GM23338 (cell line): ENCODE results near the gene ITIH4. TPM values are rescaled to one million over a fixed set of nuclear protein-coding genes. Genes with fewer than 3 reads are reported as not detected.

ENCODE experiments used
- ATAC-seq: fragments of 200-7000 bp; cut with Tn5 transposase; 3 replicates; pipeline ENCODE4 v1.9.1; 2020
- DNase-seq: peaks from one replicate; pipeline ENCODE4 v3.0.0-alpha.2; 2015; ENCODE audit warnings: low spot score
- H2AFZ ChIP-seq: fragments of 200-600 bp; sonication (generic); 2 replicates; pipeline ENCODE4 v1.8.0; 2016; ENCODE audit warnings: antibody characterized with exemption, mild to moderate bottlenecking, moderate library complexity
- H3F3A ChIP-seq: fragments of 200-600 bp; sonication (generic); replicated peaks from 2 replicates; pipeline ENCODE4 v1.8.0; 2017; ENCODE audit warnings: antibody characterized with exemption, mixed run types, low read depth
- H3K27ac ChIP-seq: fragments of 200-600 bp; sonication (generic); 2 replicates; pipeline ENCODE4 v1.6.1; 2016; ENCODE audit warnings: low read depth
- H3K27me3 ChIP-seq: fragments of 200-600 bp; sonication (generic); 2 replicates; pipeline ENCODE4 v1.8.0; 2016; ENCODE audit warnings: mild to moderate bottlenecking, mixed run types, moderate library complexity; ENCODE audit not compliant: insufficient read depth
- H3K36me3 ChIP-seq: fragments of 200-600 bp; sonication (generic); 2 replicates; pipeline ENCODE4 v1.8.0; 2016; ENCODE audit warnings: mild to moderate bottlenecking; ENCODE audit not compliant: insufficient read depth
- H3K4me1 ChIP-seq: fragments of 200-600 bp; sonication (generic); 2 replicates; pipeline ENCODE4 v1.8.0; 2016; ENCODE audit warnings: mild to moderate bottlenecking, moderate library complexity; ENCODE audit not compliant: insufficient read depth
- H3K4me2 ChIP-seq: fragments of 200-600 bp; sonication (generic); 2 replicates; pipeline ENCODE4 v1.7.1; 2017; ENCODE audit warnings: mixed run types
- H3K4me3 ChIP-seq: fragments of 200-600 bp; sonication (generic); 2 replicates; pipeline ENCODE4 v1.6.1; 2016; ENCODE audit warnings: mixed run types
- H3K79me2 ChIP-seq: fragments of 200-600 bp; sonication (generic); replicated peaks from 2 replicates; pipeline ENCODE4 v1.8.0; 2017; ENCODE audit warnings: mild to moderate bottlenecking; ENCODE audit not compliant: insufficient read depth
- H3K9me2 ChIP-seq: fragments of 200-600 bp; sonication (generic); 2 replicates; pipeline ENCODE4 v1.8.0; 2017; ENCODE audit not compliant: insufficient read depth
- H4K20me1 ChIP-seq: fragments of 200-600 bp; sonication (generic); replicated peaks from 2 replicates; pipeline ENCODE4 v1.8.0; 2017; ENCODE audit warnings: mild to moderate bottlenecking; ENCODE audit not compliant: insufficient read depth
- H3K27ac Mint-ChIP-seq: 2 replicates; pipeline ENCODE4 v1.8.0; 2020; ENCODE audit warnings: inconsistent platforms, mild to moderate bottlenecking, moderate library complexity, mixed read lengths
- H3K27me3 Mint-ChIP-seq: 3 replicates; pipeline ENCODE4 v1.8.0; 2022; ENCODE audit warnings: low read depth, mild to moderate bottlenecking, moderate library complexity, mixed read lengths, inconsistent platforms; ENCODE audit not compliant: insufficient read depth, poor library complexity
- H3K36me3 Mint-ChIP-seq: 3 replicates; pipeline ENCODE4 v1.8.0; 2021; ENCODE audit warnings: low read depth, mild to moderate bottlenecking, inconsistent platforms, moderate library complexity, mixed read lengths
- H3K4me1 Mint-ChIP-seq: 3 replicates; pipeline ENCODE4 v1.8.0; 2020; ENCODE audit warnings: mild to moderate bottlenecking, inconsistent platforms, mixed read lengths
- H3K4me3 Mint-ChIP-seq: 3 replicates; pipeline ENCODE4 v1.8.0; 2021; ENCODE audit warnings: moderate library complexity, mild to moderate bottlenecking, inconsistent platforms, mixed read lengths
- H3K9me3 Mint-ChIP-seq: 3 replicates; pipeline ENCODE4 v1.8.0; 2020; ENCODE audit warnings: moderate library complexity, mild to moderate bottlenecking, inconsistent platforms, mixed read lengths
- CREB1 ChIP-seq: fragments of 250-450 bp; sonication (Bioruptor Pico); IDR thresholded peaks from 2 replicates; pipeline ENCODE4 v1.5.0; 2020; ENCODE audit warnings: low read depth, mild to moderate bottlenecking, moderate library complexity
- CTCF ChIP-seq, 2 experiments: fragments of 200-600 bp in 1 of 2; sonication (generic) in 1 of 2; conservative IDR thresholded peaks; 2 replicates each; pipeline versions ENCODE4 v1.5.1 to v1.6.1; 2016 to 2017; ENCODE audit warnings: antibody characterized with exemption in 2 of 2, low read depth in 2 of 2, mild to moderate bottlenecking in 2 of 2, moderate library complexity in 1 of 2
- ETS1 ChIP-seq: IDR thresholded peaks from 2 replicates; pipeline ENCODE4 v1.6.1; 2016; ENCODE audit warnings: antibody characterized with exemption
- EZH2 ChIP-seq: fragments of 200-600 bp; sonication (generic); IDR thresholded peaks from one replicate; pipeline ENCODE4 v1.8.0; 2017; ENCODE audit warnings: antibody characterized with exemption, mild to moderate bottlenecking, low read depth; ENCODE audit not compliant: unreplicated experiment
- EZH2phosphoT487 ChIP-seq: fragments of 200-600 bp; sonication (generic); IDR thresholded peaks from one replicate; pipeline ENCODE4 v1.8.1; 2018; ENCODE audit warnings: antibody characterized with exemption; ENCODE audit not compliant: unreplicated experiment
- JUNB ChIP-seq: IDR thresholded peaks from one replicate; pipeline ENCODE4 v1.6.1; 2016; ENCODE audit warnings: antibody characterized with exemption; ENCODE audit not compliant: unreplicated experiment
- NANOG ChIP-seq: IDR thresholded peaks from 2 replicates; pipeline ENCODE4 v1.6.1; 2016; ENCODE audit warnings: antibody characterized with exemption, borderline replicate concordance
- POLR2AphosphoS5 ChIP-seq: IDR thresholded peaks from 2 replicates; pipeline ENCODE4 v1.6.1; 2016; ENCODE audit warnings: antibody characterized with exemption, low read depth
- REST ChIP-seq: IDR thresholded peaks from one replicate; pipeline ENCODE4 v1.6.1; 2018; ENCODE audit warnings: antibody characterized with exemption; ENCODE audit not compliant: unreplicated experiment
- STAT1 ChIP-seq: IDR thresholded peaks from one replicate; pipeline ENCODE4 v1.6.1; 2016; ENCODE audit warnings: antibody characterized with exemption; ENCODE audit not compliant: unreplicated experiment
- ZNF114 ChIP-seq: fragments of 250-450 bp; sonication (Bioruptor Pico); IDR thresholded peaks from 2 replicates; pipeline ENCODE4 v1.5.0; 2020; ENCODE audit warnings: mild to moderate bottlenecking, moderate library complexity
- ZNF331 ChIP-seq: fragments of 250-450 bp; sonication (Bioruptor Pico); IDR thresholded peaks from 2 replicates; pipeline ENCODE4 v1.5.0; 2020; ENCODE audit warnings: low read depth, mild to moderate bottlenecking, moderate library complexity
- ZNF462 ChIP-seq: fragments of 250-450 bp; sonication (Bioruptor Pico); IDR thresholded peaks from 2 replicates; pipeline ENCODE4 v1.5.0; 2020; ENCODE audit warnings: mild to moderate bottlenecking, moderate library complexity
- polyA plus RNA-seq: library from polyadenylated mRNA; unstranded; fragments of >200 nt; fragmentation: Nextera tagmentation; extraction: Ambion mirVana; gene quantifications from 2 replicates; pipeline ENCODE4 v1.2.1, GENCODE V29; 2016
- total RNA-seq: library from RNA; depleted of rRNA; stranded (reverse); fragments of >200 nt; shearing (Covaris generic); gene quantifications from 2 replicates; pipeline ENCODE4 v1.2.3, GENCODE V29; 2014

The ITIH4 gene
- total and polyA plus RNA-seq, 2 experiments from 2014 or later: 0.82 to 1.4 TPM

- Histone ChIP-seq H2AFZ (no peak overlapping the region), H3F3A (no peaks in the 10 kb centered on the region), H3K27ac (no peak overlapping the region), H3K9me2 (no peaks in the 10 kb centered on the region), H3K79me2 (no peaks in the 10 kb centered on the region), H3K4me2 (no peak overlapping the region), H3K4me3 (no peak overlapping the region), H4K20me1 (no peaks in the 10 kb centered on the region), H3K4me1 (no peaks in the 10 kb centered on the region), H3K36me3 (no peaks in the 10 kb centered on the region), H3K27me3 (no peaks in the 10 kb centered on the region)
- no peak for DNase-seq
- Mint-ChIP-seq H3K9me3 (no peaks in the 10 kb centered on the region), H3K4me1 (no peaks in the 10 kb centered on the region; the same call in 2 of the 3 replicates), H3K4me3 (no peak overlapping the region), H3K27me3 (peaks cover 7% of the 10 kb centered on the region), H3K27ac (no peak overlapping the region), H3K36me3 (no peaks in the 10 kb centered on the region)
- ATAC-seq: no peak
- TF ChIP-seq EZH2: no peak
- no peak for TF ChIP-seq ZNF114 (CRISPR knock-in tag)
- no peak for TF ChIP-seq ETS1
- no peak for TF ChIP-seq ZNF462
- no peak for TF ChIP-seq REST
- TF ChIP-seq EZH2phosphoT487: no peak
- no peak for TF ChIP-seq STAT1
- no peak for TF ChIP-seq CREB1 (CRISPR knock-in tag)
- no peak for TF ChIP-seq ZNF331
- no peak for TF ChIP-seq POLR2AphosphoS5
- TF ChIP-seq NANOG: no peak
- no peak for TF ChIP-seq JUNB
- no peak for TF ChIP-seq CTCF (conservative IDR thresholded peaks at IDR 0.05; ENCODE audit: low read depth in 2 of 2)
Observed at GRCh38 chr3:52801839-52802238, 28.6 kb downstream of the ITIH4 start.
